T-helper 2 cell treated with Interferon-gamma antibody and Interleukin-4, amounts not matched to agents 5 μg/mL and 100 μg/mL, for 36 hours (primary cell): ENCODE data around the gene NDUFAF2.
"Not testable (repeated sequence)": the region's sequence is repeated elsewhere in the genome, so short reads cannot be mapped to it uniquely, and the experiment has no call there.

Experiments used
- DNase-seq: peaks from one replicate; pipeline ENCODE4 v3.0.0; 2021; ENCODE audit warnings: low spot score
- H3K27ac Mint-ChIP-seq: one replicate; pipeline ENCODE4 v1.8.0; 2021; ENCODE audit warnings: mild to moderate bottlenecking, mixed read lengths
- H3K27me3 Mint-ChIP-seq: one replicate; pipeline ENCODE4 v1.8.0; 2021; ENCODE audit warnings: low read depth, mixed read lengths
- H3K36me3 Mint-ChIP-seq: one replicate; pipeline ENCODE4 v1.8.0; 2021; ENCODE audit warnings: low read depth, mixed read lengths
- H3K4me1 Mint-ChIP-seq: one replicate; pipeline ENCODE4 v1.8.0; 2021; ENCODE audit warnings: low read depth, mixed read lengths
- H3K4me3 Mint-ChIP-seq: one replicate; pipeline ENCODE4 v1.8.0; 2022; ENCODE audit warnings: mild to moderate bottlenecking, moderate library complexity, mixed read lengths
- H3K9me3 Mint-ChIP-seq: one replicate; pipeline ENCODE4 v1.8.0; 2021; ENCODE audit warnings: mixed read lengths

The NDUFAF2 gene

GRCh38 chr5:61085885-61086284 is 140.9 kb downstream of the NDUFAF2 start:
- DNase-seq, result no peak
- Mint-ChIP-seq H3K4me3 (no peak overlapping the region), H3K27ac (no peak overlapping the region), H3K4me1 (peaks cover 3% of the 10 kb centered on the region), H3K27me3 (no peaks in the 10 kb centered on the region), H3K9me3 (peaks cover 4% of the 10 kb centered on the region), H3K36me3 (peaks cover 5% of the 10 kb centered on the region)

GRCh38 chr5:61087921-61088320 is 142.9 kb downstream of the NDUFAF2 start:
- H3K36me3 Mint-ChIP-seq, result peaks cover 5% of the 10 kb centered on the region
- no peak for DNase-seq
- peaks cover 3% of the 10 kb centered on the region for H3K4me1 Mint-ChIP-seq
- peaks cover 17% of the 10 kb centered on the region for H3K9me3 Mint-ChIP-seq
- no peak overlapping the region for H3K27ac Mint-ChIP-seq
- H3K4me3 Mint-ChIP-seq, result no peak overlapping the region
- H3K27me3 Mint-ChIP-seq, result no peaks in the 10 kb centered on the region

- Mint-ChIP-seq H3K4me3 (no peak overlapping the region), H3K27me3 (no peaks in the 10 kb centered on the region), H3K27ac (no peak overlapping the region), H3K4me1 (peaks cover under 1% of the 10 kb centered on the region), H3K36me3 (peaks cover 3% of the 10 kb centered on the region), H3K9me3 (peaks cover 15% of the 10 kb centered on the region)
- DNase-seq, result no peak
Observed at GRCh38 chr5:61089351-61089750, 144.3 kb downstream of the NDUFAF2 start.

- peaks cover 13% of the 10 kb centered on the region for H3K9me3 Mint-ChIP-seq
- not testable (repeated sequence) for H3K36me3 Mint-ChIP-seq, H3K27ac Mint-ChIP-seq, H3K27me3 Mint-ChIP-seq, H3K4me1 Mint-ChIP-seq, H3K4me3 Mint-ChIP-seq, DNase-seq
Observed at GRCh38 chr5:61093046-61093771, 148.2 kb downstream of the NDUFAF2 start.

GRCh38 chr5:61097465-61097864 is 152.5 kb downstream of the NDUFAF2 start:
- no peaks in the 10 kb centered on the region for H3K4me1 Mint-ChIP-seq
- H3K27me3 Mint-ChIP-seq, result no peaks in the 10 kb centered on the region
- no peak for DNase-seq
- H3K27ac Mint-ChIP-seq, result no peak overlapping the region
- H3K36me3 Mint-ChIP-seq, result no peaks in the 10 kb centered on the region
- no peak overlapping the region for H3K4me3 Mint-ChIP-seq
- peaks cover 3% of the 10 kb centered on the region for H3K9me3 Mint-ChIP-seq

DNA sequence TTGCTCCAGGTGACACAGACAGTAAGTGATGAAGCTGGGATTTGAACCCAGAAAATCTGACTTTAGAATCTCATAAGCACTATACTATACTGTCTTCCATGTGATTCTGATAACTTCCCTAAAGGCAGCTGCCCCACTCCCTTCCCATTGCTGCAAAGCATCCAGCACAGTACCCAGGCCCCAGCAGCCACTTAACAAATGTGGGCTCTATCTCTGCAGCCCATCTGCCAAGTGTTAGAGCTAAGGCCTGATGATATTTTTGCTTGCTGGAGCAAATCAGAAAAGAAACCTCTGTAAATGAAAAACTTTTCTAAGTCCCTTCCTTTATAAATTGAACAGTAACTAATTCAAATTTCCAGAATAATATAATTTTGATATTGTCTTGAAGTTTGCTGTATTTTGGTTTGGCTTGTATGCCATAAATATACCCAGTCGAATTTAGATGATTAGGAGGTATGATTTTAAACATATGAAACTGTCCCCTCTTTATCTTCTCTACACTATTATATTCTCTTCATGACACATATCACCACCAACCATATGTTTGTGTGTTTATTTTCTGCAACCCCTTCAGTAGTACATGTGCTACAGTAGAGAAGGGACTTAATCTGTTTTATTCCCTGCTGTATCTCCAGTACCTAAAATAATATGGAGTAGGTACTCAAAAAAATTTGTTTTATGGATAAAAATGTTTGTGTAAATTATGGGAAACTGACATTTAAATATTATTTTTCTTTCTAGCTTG is 153.4 kb downstream of the NDUFAF2 start:
- Mint-ChIP-seq H3K4me1 (no peaks in the 10 kb centered on the region), H3K27me3 (no peaks in the 10 kb centered on the region), H3K36me3 (no peaks in the 10 kb centered on the region), H3K27ac (no peak overlapping the region), H3K4me3 (no peak overlapping the region), H3K9me3 (no peaks in the 10 kb centered on the region)
- DNase-seq, result no peak

DNA sequence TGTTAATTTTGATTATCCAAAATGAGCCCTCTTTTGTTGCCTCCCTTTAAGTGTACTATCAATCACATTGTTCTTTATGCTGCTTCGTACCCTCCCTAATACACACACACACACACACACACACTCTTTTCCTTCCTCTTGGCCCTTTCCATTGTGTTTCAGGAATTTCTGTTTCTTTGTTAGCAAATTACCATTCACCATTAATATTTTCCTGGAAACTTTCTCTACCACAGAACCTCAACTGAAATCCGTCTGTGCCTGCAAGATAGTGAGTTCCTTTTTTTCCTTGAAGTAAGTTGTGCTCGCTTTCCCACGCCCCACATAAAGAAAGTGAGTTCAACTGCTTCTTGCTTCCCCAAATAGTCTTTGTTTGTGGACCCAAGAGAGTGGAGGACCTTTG is 155.4 kb downstream of the NDUFAF2 start:
- DNase-seq, result no peak
- Mint-ChIP-seq H3K4me3 (no peak overlapping the region), H3K4me1 (no peaks in the 10 kb centered on the region), H3K9me3 (no peaks in the 10 kb centered on the region), H3K27me3 (no peaks in the 10 kb centered on the region), H3K27ac (no peak overlapping the region), H3K36me3 (no peaks in the 10 kb centered on the region)

- Mint-ChIP-seq H3K9me3 (peaks cover 36% of the 10 kb centered on the region), H3K36me3 (peaks cover 9% of the 10 kb centered on the region)
Observed at GRCh38 chr5:61114441-61114840, 169.4 kb downstream of the NDUFAF2 start.

DNA sequence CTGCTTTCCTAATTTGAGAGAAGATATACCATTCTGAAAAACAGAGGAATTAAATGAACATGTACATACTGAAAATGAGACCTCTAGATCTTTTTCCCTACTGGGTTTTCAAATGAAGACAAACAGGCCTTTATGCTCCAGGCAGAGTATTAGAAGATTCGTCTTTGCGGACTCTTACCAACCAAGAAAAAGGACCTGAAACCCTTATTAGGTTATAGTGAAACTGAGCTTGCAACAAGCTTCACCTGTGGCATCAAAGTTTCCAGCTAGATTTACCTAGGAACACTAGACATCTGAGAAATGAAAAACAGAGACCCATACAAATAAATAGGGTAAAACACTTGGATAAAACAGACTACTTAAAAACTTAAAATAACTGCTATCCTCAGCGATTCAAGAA is 171.0 kb downstream of the NDUFAF2 start:
- no peak for DNase-seq
- H3K9me3 Mint-ChIP-seq, result peaks cover 33% of the 10 kb centered on the region
- peaks cover 9% of the 10 kb centered on the region for H3K36me3 Mint-ChIP-seq
- H3K27me3 Mint-ChIP-seq, result no peaks in the 10 kb centered on the region
- H3K27ac Mint-ChIP-seq, result no peak overlapping the region
- no peak overlapping the region for H3K4me3 Mint-ChIP-seq
- no peaks in the 10 kb centered on the region for H3K4me1 Mint-ChIP-seq

More at GRCh38 chr5:61114441-61114840, 169.4 kb downstream of the NDUFAF2 start:
- DNase-seq, result no peak
- Mint-ChIP-seq H3K27me3 (no peaks in the 10 kb centered on the region), H3K27ac (no peak overlapping the region), H3K4me3 (no peak overlapping the region), H3K4me1 (no peaks in the 10 kb centered on the region)

DNA sequence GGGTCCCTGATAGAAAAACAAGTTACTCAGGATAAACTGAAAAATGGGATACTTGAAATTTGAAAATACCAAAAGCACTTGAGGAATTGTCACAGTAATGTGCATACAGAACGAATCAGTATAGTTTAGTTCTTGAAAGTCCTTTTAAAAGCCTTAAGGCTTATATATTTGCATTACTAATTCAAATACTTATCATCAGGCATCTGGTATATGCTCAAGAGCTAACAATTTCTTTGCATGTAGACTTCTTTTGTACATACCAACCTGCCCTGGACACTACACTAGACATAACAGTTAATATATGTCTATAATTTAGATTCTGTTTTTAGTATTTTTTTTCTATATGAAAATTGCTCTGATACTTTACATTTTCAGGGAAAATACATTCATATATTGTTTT is 174.1 kb downstream of the NDUFAF2 start:
- Mint-ChIP-seq H3K4me3 (no peak overlapping the region), H3K9me3 (peaks cover 13% of the 10 kb centered on the region), H3K27ac (no peak overlapping the region), H3K36me3 (peaks cover 6% of the 10 kb centered on the region), H3K27me3 (no peaks in the 10 kb centered on the region), H3K4me1 (no peaks in the 10 kb centered on the region)
- no peak for DNase-seq

- Mint-ChIP-seq H3K4me1 (no peaks in the 10 kb centered on the region), H3K36me3 (no peaks in the 10 kb centered on the region)
- DNase-seq, result no peak
Observed at GRCh38 chr5:61120534-61120933, 175.5 kb downstream of the NDUFAF2 start.

GRCh38 chr5:61123145-61123544 is 178.1 kb downstream of the NDUFAF2 start:
- H3K27me3 Mint-ChIP-seq, result no peaks in the 10 kb centered on the region
- no peak overlapping the region for H3K27ac Mint-ChIP-seq
- peaks cover 5% of the 10 kb centered on the region for H3K9me3 Mint-ChIP-seq
- DNase-seq, result no peak
- H3K36me3 Mint-ChIP-seq, result no peaks in the 10 kb centered on the region
- no peaks in the 10 kb centered on the region for H3K4me1 Mint-ChIP-seq
- H3K4me3 Mint-ChIP-seq, result no peak overlapping the region

More at GRCh38 chr5:61120534-61120933, 175.5 kb downstream of the NDUFAF2 start:
- Mint-ChIP-seq H3K27me3 (no peaks in the 10 kb centered on the region), H3K4me3 (no peak overlapping the region), H3K9me3 (peaks cover under 1% of the 10 kb centered on the region), H3K27ac (no peak overlapping the region)

DNA sequence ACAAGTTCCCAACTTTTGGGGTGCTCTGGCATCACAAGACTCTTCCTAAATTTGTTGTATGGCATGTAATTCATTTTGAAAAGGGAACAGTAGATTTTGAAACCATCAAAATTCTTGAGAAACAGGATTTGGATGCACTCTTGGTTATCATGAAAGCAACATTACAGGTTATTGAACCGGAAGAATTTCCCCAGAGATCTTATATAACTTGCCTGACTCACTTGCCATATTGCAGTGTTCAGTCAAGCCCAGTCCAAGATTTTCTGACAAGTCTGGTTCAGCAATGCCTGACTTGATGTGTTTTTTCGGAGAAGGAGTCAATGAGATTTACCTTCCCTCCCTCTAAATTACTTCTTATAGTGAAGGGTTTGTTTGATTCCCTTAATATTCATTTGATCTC is 185.3 kb downstream of the NDUFAF2 start:
- H3K4me1 Mint-ChIP-seq, result no peaks in the 10 kb centered on the region
- no peak overlapping the region for H3K4me3 Mint-ChIP-seq
- no peak for DNase-seq
- no peaks in the 10 kb centered on the region for H3K36me3 Mint-ChIP-seq
- peaks cover 5% of the 10 kb centered on the region for H3K9me3 Mint-ChIP-seq
- no peak overlapping the region for H3K27ac Mint-ChIP-seq
- no peaks in the 10 kb centered on the region for H3K27me3 Mint-ChIP-seq

DNA sequence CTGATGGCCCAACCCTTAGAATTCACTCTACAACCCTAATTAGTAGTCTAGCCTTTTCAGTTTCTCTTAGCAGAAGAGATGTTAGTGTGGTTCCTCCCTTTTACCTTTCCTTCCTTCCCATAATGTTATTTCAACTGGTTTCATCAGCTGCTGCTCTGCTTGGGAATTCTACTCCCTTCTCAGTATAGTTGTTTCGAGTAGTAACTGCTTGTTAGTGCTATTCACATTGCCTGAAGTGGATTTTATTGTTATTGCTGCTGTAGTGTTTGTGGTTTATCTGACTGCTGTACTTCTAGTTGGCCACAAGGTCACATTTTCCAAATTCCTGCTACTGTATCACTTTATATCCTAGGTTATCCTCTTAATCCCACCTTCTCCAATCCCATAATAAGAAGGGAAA is 187.6 kb downstream of the NDUFAF2 start:
- Mint-ChIP-seq H3K4me1 (no peaks in the 10 kb centered on the region), H3K27ac (no peak overlapping the region), H3K27me3 (no peaks in the 10 kb centered on the region), H3K36me3 (no peaks in the 10 kb centered on the region), H3K9me3 (no peaks in the 10 kb centered on the region), H3K4me3 (no peak overlapping the region)
- no peak for DNase-seq
